ENCODE data around the gene RASA3. TPM values are rescaled to one million over a fixed set of nuclear protein-coding genes. Genes with fewer than 3 reads are reported as not detected.

RASA3 gene
- total RNA-seq, 2 donors from 2014 or later = 4.4 to 7.2 TPM

- Histone ChIP-seq H3K27me3 (no peaks in the 10 kb centered on the region), H3K9ac (ENCODE audit: low read depth in 2 of 2, low read length in 2 of 2) (no peak overlapping the region), H3K4me3 (no peak overlapping the region), H3K4me1 (no peaks in the 10 kb centered on the region), H3K27ac (no peak overlapping the region), H3K9me3 (no peaks in the 10 kb centered on the region), H3K36me3 (no peaks in the 10 kb centered on the region)
- TF ChIP-seq, protein P1, sequence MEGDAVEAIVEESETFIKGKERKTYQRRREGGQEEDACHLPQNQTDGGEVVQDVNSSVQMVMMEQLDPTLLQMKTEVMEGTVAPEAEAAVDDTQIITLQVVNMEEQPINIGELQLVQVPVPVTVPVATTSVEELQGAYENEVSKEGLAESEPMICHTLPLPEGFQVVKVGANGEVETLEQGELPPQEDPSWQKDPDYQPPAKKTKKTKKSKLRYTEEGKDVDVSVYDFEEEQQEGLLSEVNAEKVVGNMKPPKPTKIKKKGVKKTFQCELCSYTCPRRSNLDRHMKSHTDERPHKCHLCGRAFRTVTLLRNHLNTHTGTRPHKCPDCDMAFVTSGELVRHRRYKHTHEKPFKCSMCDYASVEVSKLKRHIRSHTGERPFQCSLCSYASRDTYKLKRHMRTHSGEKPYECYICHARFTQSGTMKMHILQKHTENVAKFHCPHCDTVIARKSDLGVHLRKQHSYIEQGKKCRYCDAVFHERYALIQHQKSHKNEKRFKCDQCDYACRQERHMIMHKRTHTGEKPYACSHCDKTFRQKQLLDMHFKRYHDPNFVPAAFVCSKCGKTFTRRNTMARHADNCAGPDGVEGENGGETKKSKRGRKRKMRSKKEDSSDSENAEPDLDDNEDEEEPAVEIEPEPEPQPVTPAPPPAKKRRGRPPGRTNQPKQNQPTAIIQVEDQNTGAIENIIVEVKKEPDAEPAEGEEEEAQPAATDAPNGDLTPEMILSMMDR (IDR thresholded peaks at IDR 0.05) = no peak
- intact Hi-C loops (cut with DNase I) = no loop called here
- no peak for DNase-seq
These were observed 43.6 kb downstream of the RASA3 start for GRCh38 chr13:114088863-114089262.

DNA sequence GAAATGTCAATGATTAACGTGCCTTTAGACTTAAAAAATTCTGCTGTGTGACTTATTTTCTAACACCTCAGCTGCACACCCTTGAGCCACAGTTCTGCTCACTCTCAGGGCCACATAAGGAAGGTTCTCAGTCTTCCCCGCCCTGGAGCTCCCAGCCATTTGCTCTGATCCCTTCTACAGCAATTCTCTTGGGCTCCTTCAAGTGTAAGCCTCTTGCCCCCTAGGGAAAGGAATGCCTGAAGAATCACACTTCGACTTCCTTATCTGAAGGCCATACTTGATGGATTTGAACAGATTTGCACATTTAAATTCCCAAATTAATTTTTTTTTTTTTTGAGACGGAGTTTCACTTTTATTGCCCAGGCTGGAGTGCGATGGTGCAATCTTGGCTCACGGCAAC lies 44.2 kb downstream of the RASA3 start:
- intact Hi-C loops (cut with DNase I) = no loop called here
- no peak for DNase-seq
- Histone ChIP-seq H3K4me3 (no peak overlapping the region), H3K4me1 (no peaks in the 10 kb centered on the region), H3K27ac (no peak overlapping the region), H3K36me3 (no peaks in the 10 kb centered on the region), H3K9ac (ENCODE audit: low read depth in 2 of 2, low read length in 2 of 2) (no peak overlapping the region), H3K27me3 (no peaks in the 10 kb centered on the region), H3K9me3 (no peaks in the 10 kb centered on the region)
- TF ChIP-seq, protein P1 (IDR thresholded peaks at IDR 0.05) = no peak

- no peak for DNase-seq
- TF ChIP-seq, protein P1 (IDR thresholded peaks at IDR 0.05) = no peak
- intact Hi-C loops (cut with DNase I) = no loop called here
- Histone ChIP-seq H3K9me3 (no peaks in the 10 kb centered on the region), H3K4me3 (no peak overlapping the region), H3K36me3 (no peaks in the 10 kb centered on the region), H3K27me3 (no peaks in the 10 kb centered on the region), H3K27ac (no peak overlapping the region), H3K9ac (ENCODE audit: low read depth in 2 of 2, low read length in 2 of 2) (no peak overlapping the region), H3K4me1 (no peaks in the 10 kb centered on the region)
These were observed 45.0 kb downstream of the RASA3 start for GRCh38 chr13:114087430-114087829.

GRCh38 chr13:114082849-114083645 lies 49.4 kb downstream of the RASA3 start:
- Histone ChIP-seq H3K36me3 (no peaks in the 10 kb centered on the region), H3K27me3 (no peaks in the 10 kb centered on the region), H3K4me3 (no peak overlapping the region), H3K9me3 (no peaks in the 10 kb centered on the region), H3K27ac (no peak overlapping the region), H3K9ac (ENCODE audit: low read depth in 2 of 2, low read length in 2 of 2) (no peak overlapping the region), H3K4me1 (peaks cover 5% of the 10 kb centered on the region)
- TF ChIP-seq, protein P1 (IDR thresholded peaks at IDR 0.05) = no peak
- no peak for DNase-seq
- intact Hi-C loops (cut with DNase I) = no loop called here

GRCh38 chr13:114081761-114082681 lies 50.4 kb downstream of the RASA3 start:
- no peaks in the 10 kb centered on the region for H3K9me3 ChIP-seq
- peaks cover 5% of the 10 kb centered on the region for H3K4me1 ChIP-seq
- TF ChIP-seq, protein P1 (IDR thresholded peaks at IDR 0.05) = no peak
- intact Hi-C loops (cut with DNase I) = no loop called here
- H3K27me3 ChIP-seq = no peaks in the 10 kb centered on the region
- no peak overlapping the region for H3K27ac ChIP-seq
- no peak overlapping the region for H3K9ac ChIP-seq (ENCODE audit: low read depth in 2 of 2, low read length in 2 of 2)
- no peak for DNase-seq
- H3K36me3 ChIP-seq = no peaks in the 10 kb centered on the region
- H3K4me3 ChIP-seq = no peak overlapping the region

Measured in colonic mucosa (tissue), 4 donors.